ENCODE results near the gene PSG11. TPM values are rescaled to one million over a fixed set of nuclear protein-coding genes. Genes with fewer than 3 reads are reported as not detected.
"Not testable (repeated sequence)": the region's sequence is repeated elsewhere in the genome, so short reads cannot be mapped to it uniquely, and the experiment has no call there.

PSG11 gene
- total RNA-seq, 1 donor from 2014 or later: not detected

GRCh38 chr19:42989851-42990250, 36.4 kb downstream of the PSG11 start:
- H3K9me3 ChIP-seq (replicated peaks): no peaks in the 10 kb centered on the region
- intact Hi-C loops (cut with micrococcal nuclease): no loop called here
- no peaks in the 10 kb centered on the region for H3K4me1 ChIP-seq
- DNase-seq: no peak
- TF ChIP-seq CTCF (IDR thresholded peaks at IDR 0.05; ENCODE audit: borderline replicate concordance): no peak
- no peak overlapping the region for H3K27ac ChIP-seq (replicated peaks)
- H3K4me3 ChIP-seq: no peak overlapping the region
- no peaks in the 10 kb centered on the region for H3K36me3 ChIP-seq
- H3K27me3 ChIP-seq (ENCODE audit: low read depth): peaks cover 12% of the 10 kb centered on the region

DNA sequence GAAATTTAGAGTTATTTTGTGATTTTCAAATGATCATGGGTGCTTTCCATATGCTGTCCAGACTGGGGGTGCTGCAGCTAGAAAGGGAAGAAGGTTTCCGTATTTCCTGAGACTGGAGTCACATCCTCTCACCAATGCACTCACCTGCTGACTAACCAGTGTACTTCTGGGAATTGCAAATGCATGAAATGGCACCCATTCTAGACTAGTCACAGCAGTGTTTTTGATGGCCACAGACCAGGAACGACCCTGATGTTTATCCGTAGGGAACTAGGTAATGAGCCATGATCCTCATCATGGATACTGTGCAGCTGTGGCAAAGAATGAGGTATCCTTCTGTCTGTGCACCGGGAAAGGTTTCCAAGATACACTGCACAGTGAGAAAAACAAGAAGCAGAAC, 37.1 kb downstream of the PSG11 start:
- H3K9me3 ChIP-seq (replicated peaks); H3K4me3 ChIP-seq; H3K27ac ChIP-seq (replicated peaks); intact Hi-C loops (cut with micrococcal nuclease); DNase-seq; H3K36me3 ChIP-seq; H3K4me1 ChIP-seq: not testable (repeated sequence)
- H3K27me3 ChIP-seq (ENCODE audit: low read depth): peaks cover 12% of the 10 kb centered on the region

- H3K27ac ChIP-seq (replicated peaks); intact Hi-C loops (cut with micrococcal nuclease); H3K9me3 ChIP-seq (replicated peaks); H3K36me3 ChIP-seq; H3K4me1 ChIP-seq; DNase-seq; H3K4me3 ChIP-seq: not testable (repeated sequence)
- peaks cover 12% of the 10 kb centered on the region for H3K27me3 ChIP-seq (ENCODE audit: low read depth)
Observed at GRCh38 chr19:42988206-42988605, 38.1 kb downstream of the PSG11 start.

DNA sequence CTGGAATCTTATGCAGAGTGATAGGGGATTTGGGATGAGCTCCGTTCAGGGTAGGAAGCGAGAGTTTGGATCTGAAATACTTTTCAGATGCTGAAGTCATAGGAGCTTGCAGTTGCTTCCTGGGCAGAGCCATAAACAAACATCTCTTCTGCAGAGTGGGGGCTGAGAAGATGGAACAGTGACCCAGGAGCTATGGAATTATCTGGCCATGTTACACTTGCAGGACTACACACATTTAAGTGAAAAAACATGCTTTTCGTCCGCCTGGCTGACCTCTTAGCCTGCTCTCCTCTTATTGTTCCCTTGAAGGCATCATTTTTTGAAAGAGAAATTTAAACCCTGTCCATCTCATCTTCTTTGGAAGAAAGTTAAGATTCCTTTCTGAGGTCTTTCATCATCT, 40.7 kb downstream of the PSG11 start:
- no peak overlapping the region for H3K27ac ChIP-seq (replicated peaks)
- no peak overlapping the region for H3K4me3 ChIP-seq
- no peak for DNase-seq
- H3K9me3 ChIP-seq (replicated peaks): no peaks in the 10 kb centered on the region
- intact Hi-C loops (cut with micrococcal nuclease): no loop called here
- no peak for TF ChIP-seq CTCF (IDR thresholded peaks at IDR 0.05; ENCODE audit: borderline replicate concordance)
- no peaks in the 10 kb centered on the region for H3K4me1 ChIP-seq
- peaks cover 12% of the 10 kb centered on the region for H3K27me3 ChIP-seq (ENCODE audit: low read depth)
- H3K36me3 ChIP-seq: no peaks in the 10 kb centered on the region

DNA sequence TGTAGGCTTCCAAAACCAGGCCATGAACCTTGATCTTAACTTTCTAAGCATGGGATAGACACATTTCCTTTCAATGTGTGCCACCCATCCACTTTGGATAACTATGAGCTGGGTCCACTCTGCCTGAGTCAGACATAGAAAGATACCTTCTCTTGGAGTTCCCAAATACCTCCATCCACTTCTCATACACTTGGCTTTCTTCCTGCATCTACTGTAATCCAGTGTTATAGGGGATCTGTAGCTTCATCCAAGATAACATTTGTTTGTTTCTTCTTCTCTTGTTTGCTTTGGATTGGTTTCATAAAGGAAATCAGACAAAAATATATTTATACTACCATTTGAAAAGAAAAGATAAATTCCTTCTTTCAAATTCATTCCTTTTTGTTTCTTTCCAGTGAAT, 44.2 kb downstream of the PSG11 start:
- intact Hi-C loops (cut with micrococcal nuclease); H3K9me3 ChIP-seq (replicated peaks); DNase-seq; H3K27me3 ChIP-seq (ENCODE audit: low read depth); H3K27ac ChIP-seq (replicated peaks); H3K4me1 ChIP-seq; H3K36me3 ChIP-seq; H3K4me3 ChIP-seq: not testable (repeated sequence)

GRCh38 chr19:42971451-42971850, 54.8 kb downstream of the PSG11 start:
- H3K27me3 ChIP-seq (ENCODE audit: low read depth): peaks cover 22% of the 10 kb centered on the region
- H3K4me3 ChIP-seq; H3K9me3 ChIP-seq (replicated peaks); H3K4me1 ChIP-seq; intact Hi-C loops (cut with micrococcal nuclease); H3K36me3 ChIP-seq; H3K27ac ChIP-seq (replicated peaks); DNase-seq: not testable (repeated sequence)

- peaks cover 23% of the 10 kb centered on the region for H3K27me3 ChIP-seq (ENCODE audit: low read depth)
- H3K4me1 ChIP-seq: no peaks in the 10 kb centered on the region
- H3K36me3 ChIP-seq: no peaks in the 10 kb centered on the region
- TF ChIP-seq CTCF (IDR thresholded peaks at IDR 0.05; ENCODE audit: borderline replicate concordance): no peak
- H3K9me3 ChIP-seq (replicated peaks): no peaks in the 10 kb centered on the region
- H3K27ac ChIP-seq (replicated peaks): no peak overlapping the region
- no peak overlapping the region for H3K4me3 ChIP-seq
- intact Hi-C loops (cut with micrococcal nuclease): no loop called here
- DNase-seq: no peak
Observed at GRCh38 chr19:42965176-42965575, 61.1 kb downstream of the PSG11 start.

- DNase-seq: no peak
- Histone ChIP-seq H3K4me3 (no peak overlapping the region), H3K27me3 (ENCODE audit: low read depth) (peaks cover 12% of the 10 kb centered on the region), H3K4me1 (no peaks in the 10 kb centered on the region), H3K27ac (replicated peaks) (no peak overlapping the region), H3K9me3 (replicated peaks) (no peaks in the 10 kb centered on the region), H3K36me3 (no peaks in the 10 kb centered on the region)
- no peak for TF ChIP-seq CTCF (IDR thresholded peaks at IDR 0.05; ENCODE audit: borderline replicate concordance)
- intact Hi-C loops (cut with micrococcal nuclease): no loop called here
Observed at GRCh38 chr19:42961119-42961518, 65.2 kb downstream of the PSG11 start.
